ENCODE results near the gene CEP85L.
"Not testable (repeated sequence)": the region's sequence is repeated elsewhere in the genome, so short reads cannot be mapped to it uniquely, and the experiment has no call there.

Gene CEP85L

DNA sequence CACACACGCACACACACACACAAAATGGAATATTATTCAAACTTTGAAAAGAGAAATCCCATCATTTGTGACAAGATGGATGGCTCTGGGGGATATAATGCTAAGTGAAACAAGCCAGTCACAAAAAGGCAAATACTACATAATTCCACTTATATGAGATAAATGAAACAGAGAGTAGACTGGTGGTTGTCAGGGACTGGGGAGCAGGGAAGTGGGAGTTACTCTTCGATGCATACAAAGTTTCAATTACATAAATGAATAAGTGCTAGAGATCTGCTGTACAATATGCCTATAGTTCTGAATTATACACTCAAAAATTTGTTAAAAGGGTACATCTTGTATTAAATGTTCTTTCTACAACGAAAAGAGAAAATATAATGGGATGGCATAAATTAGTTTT, 161.4 kb downstream of the CEP85L start:
- DNase-seq: no peak

DNA sequence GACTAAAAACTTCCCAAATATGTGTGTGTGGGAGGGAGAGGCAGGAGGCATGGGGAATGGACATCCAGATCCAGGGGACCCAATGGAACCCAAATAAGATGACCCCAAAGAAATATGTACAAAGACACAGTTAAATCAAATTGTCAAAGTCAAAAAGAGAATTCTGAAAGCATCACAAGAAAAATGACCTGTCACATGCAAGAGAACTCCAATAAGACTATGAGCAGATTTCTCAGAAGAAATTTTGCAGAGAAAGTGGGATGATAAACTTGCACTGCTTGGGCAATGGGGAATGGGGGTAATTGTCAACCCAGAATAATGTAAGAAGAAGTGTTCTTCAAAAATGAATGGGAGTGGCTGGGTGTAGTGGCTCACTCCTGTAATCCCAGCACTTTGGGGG, 162.8 kb downstream of the CEP85L start:
- DNase-seq: no peak

DNA sequence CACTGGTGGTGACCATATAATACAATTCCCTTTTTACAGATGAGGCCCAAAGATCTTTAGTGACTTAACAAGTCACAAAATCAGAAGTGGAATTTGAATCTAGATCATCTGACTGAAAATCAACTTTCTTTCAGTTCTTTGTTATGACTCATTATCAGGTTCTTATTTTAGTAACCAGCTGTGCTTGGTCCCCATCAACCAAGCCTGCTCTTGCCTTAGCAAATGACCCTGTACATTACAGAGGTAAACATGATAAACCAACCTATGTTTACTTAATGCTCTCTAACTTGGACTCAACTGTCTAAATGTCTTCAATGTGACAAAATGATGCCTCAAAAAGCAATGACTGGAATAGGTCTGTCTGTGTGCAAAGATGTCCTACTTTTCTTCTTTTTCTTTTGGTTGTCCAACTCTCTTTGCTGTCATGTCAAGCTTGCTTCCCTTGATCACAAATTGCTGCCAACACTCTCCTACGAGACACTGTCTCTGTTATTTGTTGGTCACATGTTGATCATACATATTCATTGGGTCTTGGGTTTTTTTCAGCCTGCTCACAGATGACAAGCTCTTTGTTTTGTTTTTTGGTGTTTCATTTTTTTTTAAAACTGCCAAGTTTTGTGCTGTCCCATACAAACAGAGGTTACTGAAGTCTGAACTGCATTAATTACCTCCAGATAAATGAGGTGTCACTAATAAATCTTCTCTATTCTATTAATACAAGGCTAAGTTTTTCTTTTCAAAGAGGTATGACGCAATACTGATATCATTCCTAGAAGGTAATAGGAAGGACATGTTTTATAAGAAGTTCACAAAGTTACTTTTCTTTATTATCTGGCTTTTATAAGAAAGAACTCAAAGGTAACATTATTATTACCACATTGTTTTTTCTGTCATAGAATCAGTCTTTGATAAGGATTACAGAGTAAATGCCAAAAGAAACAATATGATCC, 165.5 kb downstream of the CEP85L start:
- no peak for DNase-seq

DNA sequence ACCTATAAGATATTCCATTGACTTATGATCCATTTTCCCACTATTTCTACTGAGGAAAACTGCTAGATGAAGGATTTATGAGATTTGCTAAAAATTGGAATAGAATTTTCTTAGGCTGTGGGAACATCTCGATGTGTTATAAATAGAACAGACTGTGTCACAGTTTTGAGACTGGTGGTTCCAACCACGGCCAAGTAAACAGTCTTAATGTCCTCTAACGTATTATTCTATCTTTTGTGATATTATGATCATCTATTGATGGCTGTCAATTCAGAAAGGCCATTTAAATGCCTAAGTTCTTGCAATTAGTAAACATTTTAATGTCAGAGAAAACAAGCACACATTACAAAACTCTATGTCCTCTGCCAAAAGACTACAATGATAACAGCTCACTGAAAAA, 174.8 kb downstream of the CEP85L start:
- DNase-seq: no peak

DNA sequence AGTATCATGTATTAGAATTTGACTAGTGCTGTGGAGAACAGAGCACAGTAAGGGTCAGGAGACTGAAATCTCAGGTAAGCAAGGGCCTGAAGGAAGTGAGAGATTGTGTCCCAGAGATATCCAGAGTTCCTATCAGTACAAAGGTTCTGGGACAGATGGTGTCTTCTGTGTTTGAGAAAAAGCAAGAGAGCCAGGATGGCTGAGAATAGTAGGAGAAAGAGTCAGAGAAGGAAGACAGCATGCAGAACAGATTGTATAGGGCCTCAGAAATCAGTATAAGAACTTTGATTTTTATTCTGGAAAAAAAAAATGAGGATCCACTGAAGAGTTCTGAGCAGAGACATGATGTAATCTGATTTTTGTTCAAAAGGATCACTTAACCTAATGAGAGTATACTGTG, 178.1 kb downstream of the CEP85L start:
- DNase-seq: no peak

DNA sequence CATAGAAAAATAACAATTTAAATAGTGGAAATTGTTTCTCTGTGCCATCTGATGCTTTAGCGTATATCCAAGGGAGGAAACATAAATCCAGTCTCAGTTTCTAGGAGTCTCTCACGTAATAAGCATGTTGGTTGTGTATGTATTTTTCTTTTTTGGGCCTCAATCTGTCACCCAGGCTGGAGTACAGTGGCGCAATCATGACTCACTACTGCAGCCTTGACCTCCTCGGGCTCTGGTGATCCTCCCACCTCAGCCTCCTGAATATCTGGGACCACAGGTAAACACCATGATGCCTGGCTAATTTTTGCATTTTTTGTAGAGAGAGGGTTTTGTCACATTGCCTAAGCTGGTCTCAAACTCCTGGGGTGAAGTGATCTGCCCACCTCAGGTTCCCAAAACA, 181.9 kb downstream of the CEP85L start:
- no peak for DNase-seq

DNA sequence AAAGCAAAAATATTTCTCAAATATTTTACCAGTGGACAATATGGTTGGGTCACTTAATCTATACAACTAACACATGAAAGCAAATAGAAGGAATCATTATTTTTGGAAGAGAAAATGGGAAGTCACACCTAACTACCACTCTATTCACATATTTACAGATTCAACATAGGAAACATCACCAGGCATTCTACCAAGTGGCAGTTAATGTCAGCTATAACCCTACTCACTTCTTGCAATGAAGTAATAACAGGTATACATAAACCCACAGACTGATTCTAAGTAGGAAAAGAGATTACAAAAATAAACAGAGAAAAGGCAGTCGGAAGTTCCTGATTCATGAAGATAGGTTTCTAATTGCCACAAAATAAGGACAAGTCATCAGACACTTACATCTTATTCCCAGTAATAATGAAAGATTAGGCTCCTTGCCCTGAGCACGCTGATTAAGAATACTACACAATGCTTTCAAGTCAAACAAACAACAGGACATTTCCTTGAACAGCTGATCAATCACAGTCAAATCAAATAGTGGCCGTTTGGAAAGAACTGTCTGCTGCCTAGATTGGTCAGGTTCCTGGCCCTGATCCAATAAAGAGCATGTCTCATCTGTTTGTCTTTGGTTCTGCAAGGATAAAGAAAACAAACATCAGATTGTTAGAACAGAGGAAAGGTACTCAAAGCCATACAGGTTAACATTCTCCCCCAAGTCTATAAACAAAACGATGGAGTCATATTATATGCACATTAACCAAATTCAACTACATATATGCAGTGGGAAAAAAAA, 182.5 kb downstream of the CEP85L start:
- no peak for DNase-seq

DNA sequence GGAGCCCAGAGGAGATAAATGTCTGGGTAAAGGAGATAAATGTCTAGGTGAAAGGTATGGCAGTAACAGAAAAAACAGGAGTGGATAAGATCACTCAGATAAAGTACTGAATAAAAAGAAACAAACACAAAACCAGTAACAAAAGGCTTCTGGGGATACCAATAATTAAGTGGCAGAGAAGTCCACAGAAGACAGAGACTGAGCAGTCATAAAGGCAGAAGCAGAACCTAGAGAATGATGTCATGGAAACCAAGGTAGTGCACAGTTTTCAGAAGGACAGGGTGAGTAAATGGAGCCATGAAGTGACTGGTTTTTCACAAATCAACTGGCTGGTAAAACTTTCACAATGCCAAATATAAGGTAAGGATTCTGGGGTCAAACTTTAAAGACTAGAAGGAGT, 184.2 kb downstream of the CEP85L start:
- no peak for DNase-seq

DNA sequence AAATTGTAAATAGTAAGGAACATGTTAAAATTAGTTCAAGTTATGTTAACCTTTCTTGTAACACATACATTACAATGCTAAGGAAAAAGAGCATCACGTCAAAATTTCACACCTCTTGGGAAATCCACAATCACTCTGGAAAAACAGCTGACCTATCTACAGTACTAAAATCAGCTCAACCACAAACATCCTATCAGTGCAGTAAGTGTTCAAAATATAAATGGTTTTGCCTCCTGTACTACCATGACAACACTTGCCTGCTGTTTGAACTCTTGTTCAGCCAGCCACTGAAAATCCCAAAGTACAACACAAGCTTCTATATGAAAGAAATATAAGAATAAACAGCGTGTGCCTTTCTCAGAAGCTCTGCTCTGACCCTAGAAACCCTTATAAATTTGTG, 186.8 kb downstream of the CEP85L start:
- no peak for DNase-seq

DNA sequence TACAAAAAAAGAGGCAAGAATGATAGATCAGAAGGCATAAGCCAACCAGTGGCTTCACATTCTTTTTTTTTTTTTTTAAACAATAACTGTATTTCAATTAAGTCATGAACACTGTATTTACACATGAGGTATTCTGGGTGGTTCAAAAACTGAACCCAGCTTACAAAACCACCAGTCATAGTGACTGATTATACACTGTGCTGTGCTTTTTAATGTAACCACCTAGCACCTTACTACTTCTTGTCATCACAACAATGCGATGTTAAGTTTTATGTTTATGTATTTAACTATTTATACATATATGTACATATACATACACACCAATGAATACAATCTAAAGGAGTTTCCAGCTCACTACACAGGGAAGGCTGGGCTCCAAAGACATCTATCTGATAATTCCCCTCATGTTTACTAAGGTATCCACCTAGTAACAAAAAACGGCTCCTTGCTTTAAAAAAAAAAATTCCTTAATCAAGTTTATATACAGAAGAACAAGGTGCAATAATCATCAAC, 190.4 kb downstream of the CEP85L start:
- no peak for DNase-seq

DNA sequence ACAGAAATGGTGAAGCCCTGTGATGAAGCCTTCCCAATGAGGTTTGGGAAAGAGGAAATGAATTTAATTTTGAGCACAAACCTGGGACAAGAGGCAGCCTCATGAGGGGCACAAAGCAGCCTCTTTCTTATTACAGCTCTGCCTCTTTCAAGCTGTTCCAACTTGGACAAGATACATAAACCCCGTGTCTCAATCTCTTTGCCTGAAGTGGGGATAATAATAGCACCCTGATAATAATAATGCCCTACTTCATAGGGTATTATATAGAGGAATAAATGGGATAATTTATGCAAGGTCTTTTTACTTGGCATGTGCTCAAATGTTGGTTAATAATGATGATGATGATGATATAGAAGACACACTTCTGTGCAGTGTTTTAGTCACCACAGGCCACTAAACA, 194.4 kb downstream of the CEP85L start:
- no peak for DNase-seq

DNA sequence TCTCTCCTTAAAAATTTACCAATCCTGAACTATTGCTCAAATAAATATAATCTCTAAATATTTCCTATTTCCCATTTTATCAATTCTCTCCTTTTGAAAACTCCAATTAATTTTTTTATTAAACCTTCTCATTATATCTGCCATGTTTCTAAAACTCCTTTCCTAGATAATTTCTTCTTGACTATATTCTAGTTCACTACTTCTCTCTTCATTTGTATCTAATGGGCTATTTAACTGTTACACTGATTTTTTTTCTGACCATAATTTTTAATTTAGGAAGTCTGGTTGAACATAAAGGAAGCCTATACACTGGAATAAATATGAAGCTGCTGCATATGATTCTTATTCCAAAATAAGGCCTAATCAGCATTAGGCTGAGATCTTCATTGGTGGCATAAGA, 199.6 kb downstream of the CEP85L start:
- no peak for DNase-seq

DNA sequence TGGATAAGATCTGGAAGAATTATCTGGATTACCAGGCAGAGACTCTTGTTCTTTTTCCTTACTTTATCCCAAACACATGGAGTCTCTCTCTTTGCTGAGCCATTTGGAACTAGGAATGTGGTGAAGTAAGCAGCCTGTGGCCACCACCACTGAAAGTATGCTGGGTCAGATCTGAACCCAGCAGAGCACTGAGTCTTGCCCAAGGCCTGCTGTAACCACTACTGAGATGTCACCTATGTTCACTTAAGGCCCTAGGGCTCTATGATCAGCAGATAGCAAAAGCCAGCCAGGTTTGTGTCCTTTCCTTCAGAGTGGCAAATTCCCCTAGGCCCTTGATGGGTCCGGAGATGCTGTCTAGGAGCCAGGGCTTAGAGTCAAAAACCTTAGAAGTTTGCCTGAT, 206.6 kb downstream of the CEP85L start:
- no peak for DNase-seq

DNA sequence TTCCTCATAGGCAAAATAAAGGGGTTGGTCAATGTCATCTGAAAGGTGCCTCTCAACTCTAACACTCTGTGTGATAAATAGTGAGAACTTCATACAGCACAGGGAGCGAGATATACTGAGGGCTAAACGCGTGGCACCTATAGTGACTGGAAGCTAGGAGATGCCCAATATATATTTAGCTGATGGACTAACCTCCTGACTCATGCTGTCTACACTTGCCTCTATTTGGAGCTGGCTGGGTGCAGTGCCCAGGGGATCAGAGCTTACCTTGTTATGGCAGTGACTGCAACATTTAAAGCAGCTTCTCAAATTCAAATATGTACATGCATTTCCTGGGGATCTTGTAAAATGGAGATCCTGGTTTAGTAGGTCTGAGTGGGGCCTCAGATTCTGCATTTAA, 214.9 kb downstream of the CEP85L start:
- no peak for DNase-seq

DNA sequence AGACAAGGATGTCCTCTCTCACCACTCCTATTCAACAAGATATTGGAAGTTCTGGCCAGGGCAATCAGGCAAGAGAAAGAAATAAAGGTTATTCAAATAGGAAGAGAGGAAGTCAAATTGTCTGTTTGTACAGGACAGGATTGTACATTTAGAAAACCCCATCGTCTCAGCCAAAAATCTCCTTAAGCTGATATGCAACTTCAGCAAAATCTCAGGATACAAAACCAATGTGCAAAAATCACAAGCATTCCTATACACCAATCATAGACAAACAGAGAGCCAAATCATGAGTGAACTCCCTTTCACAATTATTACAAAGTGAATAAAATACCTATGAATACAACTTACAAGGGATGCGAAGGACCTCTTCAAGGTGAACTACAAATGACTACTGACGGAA, 217.2 kb downstream of the CEP85L start:
- not testable (repeated sequence) for DNase-seq

DNA sequence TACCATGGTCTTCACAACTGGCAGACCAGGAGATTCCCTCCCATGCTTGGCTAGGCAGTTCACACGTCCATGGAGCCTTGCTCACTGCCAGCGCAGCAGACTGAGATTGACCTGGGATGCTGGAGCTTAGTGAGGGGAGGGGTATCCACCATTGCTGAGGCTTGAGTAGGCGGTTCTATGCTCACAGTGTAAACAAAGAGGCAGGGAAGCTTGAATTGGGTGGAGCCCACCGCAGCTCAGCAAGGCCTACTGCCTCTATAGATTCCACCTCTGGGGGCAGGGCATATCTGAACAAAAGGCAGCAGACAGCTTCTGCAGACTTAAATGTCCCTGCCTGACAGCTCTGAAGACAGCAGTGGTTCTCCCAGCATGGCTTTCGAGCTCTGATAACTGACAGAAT, 230.1 kb downstream of the CEP85L start:
- DNase-seq: not testable (repeated sequence)

DNA sequence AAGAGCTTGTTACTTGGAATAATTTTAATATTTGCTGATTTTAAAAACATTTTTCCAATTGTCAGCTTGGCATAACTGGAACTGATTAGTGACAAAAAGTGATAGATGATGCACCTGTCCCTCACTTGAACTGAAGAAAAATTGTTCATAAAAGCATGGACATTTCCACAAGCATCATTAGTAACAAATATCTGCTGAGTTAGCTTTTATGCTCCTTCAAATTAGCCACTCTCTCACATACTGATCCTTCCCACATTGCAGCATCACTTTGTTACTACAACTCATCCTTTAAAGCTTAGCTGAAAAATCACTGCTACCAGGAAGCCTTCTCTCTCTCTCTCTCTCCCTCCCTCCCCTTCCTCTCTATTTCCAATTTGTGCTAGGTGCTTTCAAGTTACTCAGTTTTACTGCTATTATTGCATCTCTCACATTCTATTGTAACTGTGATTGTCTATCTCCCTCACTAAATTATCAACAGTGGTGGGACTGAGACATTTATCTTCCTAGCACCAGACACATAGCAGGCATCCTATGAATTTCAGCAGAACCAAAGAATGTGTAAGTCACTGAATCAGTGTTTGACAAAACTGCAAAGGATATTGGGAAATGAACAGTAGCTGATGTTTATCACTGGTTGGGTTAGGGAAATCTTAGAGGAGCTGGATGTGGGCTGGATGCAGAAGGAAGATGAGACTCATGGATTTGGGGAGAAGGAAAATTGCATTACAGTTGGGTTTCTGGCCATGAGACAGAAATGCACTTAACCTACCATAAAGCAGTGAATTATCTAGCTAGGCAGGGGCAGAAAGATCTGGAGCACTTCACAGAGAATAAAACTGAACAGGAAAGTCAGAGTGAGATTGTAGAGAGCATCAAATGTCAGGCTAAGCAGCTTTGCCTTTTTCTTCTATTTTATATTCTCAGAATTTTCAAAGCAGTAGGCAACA, 231.7 kb downstream of the CEP85L start:
- DNase-seq: no peak

Data from NCI-H524 (cell line).